A549 (cell line): ENCODE measurements around the gene AFF1. TPM values are rescaled to one million over a fixed set of nuclear protein-coding genes. Genes with fewer than 3 reads are reported as not detected.

Source experiments
- ATAC-seq, 2 experiments: fragments of 200-7000 bp in 1 of 2; fragments of >200 bp in 1 of 2; cut with Nextera tagmentation in 1 of 2; cut with Tn5 transposase in 1 of 2; 3 replicates each; pipeline versions ENCODE4 v1.8.0 to v1.9.1; 2018 to 2020; ENCODE audit warnings: mild to moderate bottlenecking in 1 of 2, moderate library complexity in 1 of 2
- CTCF ChIA-PET: fragments of 300-600 bp; sonication (Branson Sonifier 250); formaldehyde crosslinking; extraction: SDS; loops from one replicate; lab custom pipeline; 2021; ENCODE audit warnings: antibody characterized with exemption, inconsistent platforms; lab: Yijun Ruan, JAX
- POLR2A ChIA-PET: fragments of 350-600 bp; formaldehyde crosslinking; extraction: SDS; loops from one replicate; lab custom pipeline; 2021; ENCODE audit warnings: antibody characterized with exemption, inconsistent platforms; lab: Yijun Ruan, JAX
- DNase-seq, 2 experiments: peaks; one replicate each; pipeline versions ENCODE4 v3.0.0 to v3.0.0-alpha.2; 2011 to 2016; ENCODE audit warnings: low read depth in 1 of 2, low spot score in 1 of 2
- FAIRE-seq: peaks from 2 replicates; lab custom pipeline; 2011; peaks lifted over from hg19 to GRCh38; lab: Jason Lieb, UNC
- H3K27ac ChIP-seq, 2 experiments: fragments of >200 bp; sonication (Bioruptor Twin); formaldehyde crosslinking; 3 replicates each; pipeline ENCODE4 v1.5.1; 2016 to 2017
- H3K4me1 ChIP-seq: fragments of >200 bp; sonication (Bioruptor Twin); formaldehyde crosslinking; 3 replicates; pipeline ENCODE4 v1.6.1; 2016
- H3K4me2 ChIP-seq: fragments of >200 bp; sonication (Bioruptor Twin); formaldehyde crosslinking; 3 replicates; pipeline ENCODE4 v1.6.1; 2016
- H3K4me3 ChIP-seq: fragments of >200 bp; sonication (Bioruptor Twin); formaldehyde crosslinking; 3 replicates; pipeline ENCODE4 v1.5.1; 2016
- H3K9me3 ChIP-seq: fragments of >200 bp; sonication (Bioruptor Twin); formaldehyde crosslinking; 3 replicates; pipeline ENCODE4 v1.6.1; 2016
- BHLHE40 ChIP-seq: IDR thresholded peaks from 2 replicates; pipeline ENCODE4 v1.6.1; 2012; ENCODE audit warnings: low read depth, low read length, inconsistent platforms
- CBX2 ChIP-seq: fragments of 200-600 bp; sonication (generic); IDR thresholded peaks from 2 replicates; pipeline ENCODE4 v1.6.1; 2016; ENCODE audit warnings: low read depth, mild to moderate bottlenecking, borderline replicate concordance
- CBX8 ChIP-seq: fragments of 200-600 bp; sonication (generic); IDR thresholded peaks from 2 replicates; pipeline ENCODE4 v1.6.1; 2016
- CEBPB ChIP-seq, 2 experiments: fragments of >200 bp in 1 of 2; sonication (Bioruptor Twin) in 1 of 2; formaldehyde crosslinking in 1 of 2; IDR thresholded peaks; 2 replicates each; pipeline ENCODE4 v1.6.1; 2012 to 2016
- CHD4 ChIP-seq: fragments of 200-600 bp; sonication (generic); IDR thresholded peaks from 2 replicates; pipeline ENCODE4 v1.6.1; 2016; ENCODE audit warnings: antibody characterized with exemption, mild to moderate bottlenecking, borderline replicate concordance
- ELK1 ChIP-seq: fragments of 150-350 bp; IDR thresholded peaks from 2 replicates; pipeline ENCODE4 v1.6.1; 2014; ENCODE audit warnings: low read depth, mild to moderate bottlenecking, low read length
- EP300 ChIP-seq, 2 experiments: fragments of >200 bp; sonication (Bioruptor Twin); formaldehyde crosslinking; IDR thresholded peaks; 2 replicates in 1 of 2; 3 replicates in 1 of 2; pipeline ENCODE4 v1.6.1; 2016 to 2017
- ESRRA ChIP-seq: fragments of 150-350 bp; IDR thresholded peaks from 2 replicates; pipeline ENCODE4 v1.6.1; 2014; ENCODE audit warnings: mild to moderate bottlenecking, low read length, borderline replicate concordance
- FOSB ChIP-seq: fragments of 250-450 bp; sonication (Bioruptor Pico); IDR thresholded peaks from 2 replicates; pipeline ENCODE4 v1.5.0; 2020; ENCODE audit warnings: mild to moderate bottlenecking, moderate library complexity
- GATA3 ChIP-seq: IDR thresholded peaks from 2 replicates; pipeline ENCODE4 v1.6.1; 2012; ENCODE audit warnings: borderline replicate concordance
- HOXA7 ChIP-seq: fragments of 250-450 bp; sonication (Bioruptor Pico); IDR thresholded peaks from 2 replicates; pipeline ENCODE4 v1.5.0; 2020; ENCODE audit warnings: mild to moderate bottlenecking, moderate library complexity
- JUN ChIP-seq, 2 experiments: fragments of >200 bp; sonication (Bioruptor Twin); formaldehyde crosslinking; IDR thresholded peaks; 2 replicates in 1 of 2; 3 replicates in 1 of 2; pipeline ENCODE4 v1.6.1; 2016 to 2017
- KDM1A ChIP-seq: fragments of 200-600 bp; sonication (generic); IDR thresholded peaks from 2 replicates; pipeline ENCODE4 v1.6.1; 2016; ENCODE audit warnings: low read depth, mild to moderate bottlenecking
- MAFK ChIP-seq: fragments of 450-650 bp; IDR thresholded peaks from 2 replicates; pipeline ENCODE4 v1.6.1; 2014; ENCODE audit not compliant: partially characterized antibody
- NPAS2 ChIP-seq: fragments of 250-450 bp; sonication (Bioruptor Pico); IDR thresholded peaks from 2 replicates; pipeline ENCODE4 v1.8.0; 2022; ENCODE audit warnings: mild to moderate bottlenecking, moderate library complexity, borderline replicate concordance
- NR3C1 ChIP-seq: fragments of >200 bp; sonication (Bioruptor Twin); formaldehyde crosslinking; IDR thresholded peaks from 3 replicates; pipeline ENCODE4 v1.6.1; 2017
- PHF8 ChIP-seq: fragments of 200-600 bp; sonication (generic); IDR thresholded peaks from 2 replicates; pipeline ENCODE4 v1.6.1; 2016; ENCODE audit warnings: low read depth, mild to moderate bottlenecking, antibody characterized with exemption, moderate library complexity, borderline replicate concordance
- POLR2A ChIP-seq: IDR thresholded peaks from 2 replicates; pipeline ENCODE4 v1.6.1; 2012; ENCODE audit warnings: mild to moderate bottlenecking, low read length
- POLR2AphosphoS2 ChIP-seq: conservative IDR thresholded peaks from 2 replicates; pipeline ENCODE4 v1.6.1; 2012; ENCODE audit warnings: low read length, improper control_type of control experiment, inconsistent platforms
- RAD21 ChIP-seq, 2 experiments: fragments of >200 bp in 1 of 2; sonication (Bioruptor Twin) in 1 of 2; formaldehyde crosslinking in 1 of 2; IDR thresholded peaks in 1 of 2; conservative IDR thresholded peaks in 1 of 2; 2 replicates in 1 of 2; 3 replicates in 1 of 2; pipeline ENCODE4 v1.6.1; 2012 to 2018; ENCODE audit warnings: inconsistent platforms in 1 of 2
- RFX5 ChIP-seq: fragments of 450-650 bp; IDR thresholded peaks from 2 replicates; pipeline ENCODE4 v1.7.1; 2014; ENCODE audit warnings: antibody characterized with exemption, mild to moderate bottlenecking, moderate library complexity
- SREBF2 ChIP-seq: fragments of 450-650 bp; IDR thresholded peaks from 2 replicates; pipeline ENCODE4 v1.6.1; 2014; ENCODE audit warnings: mild to moderate bottlenecking, moderate library complexity
- ZSCAN20 ChIP-seq: fragments of 250-450 bp; sonication (Bioruptor Pico); IDR thresholded peaks from 2 replicates; pipeline ENCODE4 v1.8.0; 2022; ENCODE audit warnings: mild to moderate bottlenecking, moderate library complexity
- WGBS: methylation state at CpG from one replicate; pipeline ENCODE4 v1.1.6; 2017; ENCODE audit errors: missing lambda C conversion rate; 5-methylcytosine and 5-hydroxymethylcytosine counted together
- polyA plus RNA-seq, 4 experiments: library from polyadenylated mRNA; depleted of rRNA in 3 of 4; stranded (reverse); fragments of >200 nt; fragmentation: RNase III in 1 of 4; extraction: RNeasy Plus Mini Kit Qiagen cat#74134 plus additional on column Dnase treatment in 1 of 4; gene quantifications; 2 replicates in 3 of 4; 3 replicates in 1 of 4; pipeline ENCODE4 v1.2.3, GENCODE V29; 2011 to 2017
- TF ChIP-seq, protein P1 (sequence below): fragments of 250-450 bp; sonication (Bioruptor Pico); IDR thresholded peaks from 2 replicates; pipeline ENCODE4 v1.5.0; 2021; ENCODE audit warnings: mild to moderate bottlenecking, moderate library complexity, borderline replicate concordance

AFF1 gene
- polyA plus RNA-seq, 2 of the 4 experiments (the other 2 are of a cell fraction), result 13.7 to 15.4 TPM

DNA sequence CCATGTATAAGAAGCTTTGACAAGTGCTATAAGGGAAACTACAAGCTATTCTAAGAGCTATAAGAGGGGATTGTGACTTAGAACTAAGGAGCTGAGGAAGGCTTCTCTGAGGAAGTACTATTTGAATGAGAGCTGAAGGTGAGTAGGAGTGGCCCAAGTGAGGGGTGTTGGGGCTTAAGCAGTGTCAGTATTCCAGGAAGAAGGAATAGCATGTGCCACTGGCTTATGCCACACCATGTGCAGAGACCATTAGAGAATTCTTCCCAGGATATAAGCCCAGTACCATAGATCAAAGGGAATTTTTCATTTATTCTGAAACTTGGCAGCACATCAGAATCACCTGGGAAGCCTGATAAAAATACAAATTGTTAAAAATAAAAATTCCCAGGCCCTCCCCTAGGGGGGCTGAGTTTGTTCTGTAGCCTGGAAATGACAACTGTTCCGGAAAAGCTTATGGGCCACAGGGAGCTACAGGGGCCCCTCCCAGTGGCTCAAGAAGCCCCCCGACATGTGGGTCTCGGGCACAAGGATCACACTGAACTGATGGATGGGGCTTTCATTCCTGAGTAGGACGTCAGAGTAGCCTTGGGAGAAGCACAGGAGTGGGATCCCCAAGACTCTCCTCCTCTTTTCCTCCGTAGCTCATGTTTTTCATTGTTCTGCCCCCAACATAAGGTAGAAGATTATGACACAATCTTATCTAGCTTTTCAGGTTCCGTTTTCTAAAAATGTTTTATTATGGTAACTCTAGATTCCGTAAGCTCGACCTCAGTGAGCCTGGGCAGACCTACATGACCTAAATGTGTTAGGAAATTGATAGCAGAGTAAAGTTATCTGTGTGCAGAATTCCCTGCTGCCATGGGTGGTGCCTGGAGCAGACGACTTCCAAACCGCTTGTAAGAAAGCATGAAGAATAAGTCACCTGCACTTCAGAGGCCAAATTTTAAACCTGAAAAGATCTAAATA is 119.3 kb downstream of the AFF1 start:
- CTCF ChIA-PET, result interaction anchor here (1.0 to 2.1 kb wide), 5 partner anchors 10 to 132 kb away, joined by 3 to 7 read pairs (median 4); no protein-coding TSS in a partner anchor
- peak in 1 of 2 experiments; percentile 35; a peak in 2 of 6 replicates for ATAC-seq
- 85% methylated on average over 10 of the region's 10 CpGs for WGBS
- no peak overlapping the region for H3K4me2 ChIP-seq
- H3K9me3 ChIP-seq, result no peaks in the 10 kb centered on the region
- H3K4me3 ChIP-seq, result no peak overlapping the region
- H3K4me1 ChIP-seq, result peaks cover 20% of the 10 kb centered on the region
- no peak for DNase-seq
- no peak for TF ChIP-seq KDM1A
- no peak for TF ChIP-seq POLR2A
- TF ChIP-seq NR3C1, result no peak
- no peak for TF ChIP-seq SREBF2
- POLR2A ChIA-PET, result no interaction called here
- no peak for FAIRE-seq
- H3K27ac ChIP-seq, result no peak overlapping the region

DNA sequence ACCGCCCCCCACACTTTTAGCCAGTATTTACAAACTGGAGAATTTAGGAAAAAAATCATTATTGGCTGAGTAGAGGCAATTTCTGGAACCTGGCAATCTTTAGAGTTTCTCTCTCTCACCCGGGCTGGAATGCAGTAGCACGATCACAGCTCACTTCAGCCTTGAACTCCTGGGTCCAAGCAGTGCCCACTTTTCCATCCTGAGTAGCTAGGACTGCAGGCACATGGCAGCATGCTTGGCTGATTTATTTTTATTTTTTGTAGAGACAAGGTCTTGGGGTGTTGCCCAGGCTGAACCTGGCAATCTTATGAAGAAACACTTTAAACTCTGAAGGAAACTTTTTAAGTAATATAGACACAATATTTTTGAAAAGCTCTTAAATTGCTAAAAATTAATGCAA is 120.1 kb downstream of the AFF1 start:
- 93% methylated on average over 3 of the region's 3 CpGs for WGBS
- ChIA-PET POLR2A (no interaction called here), CTCF (interaction anchor here (2.0 to 2.1 kb wide), 3 partner anchors 11 to 133 kb away, joined by 4 to 7 read pairs (median 5); no protein-coding TSS in a partner anchor)
- peaks cover 20% of the 10 kb centered on the region for H3K4me1 ChIP-seq
- no peak for ATAC-seq
- no peak overlapping the region; a peak in 1 of 6 replicates for H3K27ac ChIP-seq
- no peak for FAIRE-seq
- DNase-seq, result no peak
- no peak overlapping the region for H3K4me2 ChIP-seq
- no peak overlapping the region for H3K4me3 ChIP-seq
- no peak for TF ChIP-seq NPAS2 (CRISPR knock-in tag)
- no peak for TF ChIP-seq CHD4
- no peaks in the 10 kb centered on the region for H3K9me3 ChIP-seq

DNA sequence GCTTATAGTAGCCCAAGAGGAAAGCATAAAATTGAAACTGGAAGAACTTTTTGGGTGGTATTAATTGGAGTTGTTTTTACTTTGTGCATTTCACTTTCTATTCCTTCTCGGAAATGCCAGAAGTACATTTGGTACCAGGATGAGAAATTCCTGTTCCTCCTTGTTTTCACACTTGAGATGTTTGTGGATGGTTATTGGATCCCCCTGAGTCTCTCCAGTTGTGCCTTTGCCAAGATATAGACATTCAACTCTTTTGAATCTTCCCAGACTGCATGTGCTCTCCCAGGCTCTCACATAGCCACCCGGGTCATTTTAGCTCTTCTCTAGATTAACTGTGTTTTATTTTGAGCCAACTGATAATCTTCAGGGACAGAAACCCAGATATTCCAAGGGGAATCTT is 120.5 kb downstream of the AFF1 start:
- ATAC-seq (no peak), FAIRE-seq (no peak)
- peaks cover 20% of the 10 kb centered on the region for H3K4me1 ChIP-seq
- CTCF ChIA-PET, result interaction anchor here (2.0 to 2.1 kb wide), 3 partner anchors 12 to 133 kb away, joined by 4 to 7 read pairs (median 5); no protein-coding TSS in a partner anchor
- TF ChIP-seq, protein P1, sequence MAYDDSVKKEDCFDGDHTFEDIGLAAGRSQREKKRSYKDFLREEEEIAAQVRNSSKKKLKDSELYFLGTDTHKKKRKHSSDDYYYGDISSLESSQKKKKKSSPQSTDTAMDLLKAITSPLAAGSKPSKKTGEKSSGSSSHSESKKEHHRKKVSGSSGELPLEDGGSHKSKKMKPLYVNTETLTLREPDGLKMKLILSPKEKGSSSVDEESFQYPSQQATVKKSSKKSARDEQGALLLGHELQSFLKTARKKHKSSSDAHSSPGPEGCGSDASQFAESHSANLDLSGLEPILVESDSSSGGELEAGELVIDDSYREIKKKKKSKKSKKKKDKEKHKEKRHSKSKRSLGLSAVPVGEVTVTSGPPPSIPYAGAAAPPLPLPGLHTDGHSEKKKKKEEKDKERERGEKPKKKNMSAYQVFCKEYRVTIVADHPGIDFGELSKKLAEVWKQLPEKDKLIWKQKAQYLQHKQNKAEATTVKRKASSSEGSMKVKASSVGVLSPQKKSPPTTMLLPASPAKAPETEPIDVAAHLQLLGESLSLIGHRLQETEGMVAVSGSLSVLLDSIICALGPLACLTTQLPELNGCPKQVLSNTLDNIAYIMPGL, result no peak
- TF ChIP-seq GATA3, result no peak
- TF ChIP-seq ELK1, result no peak
- no peak for TF ChIP-seq RAD21 (conservative IDR thresholded peaks at IDR 0.05 in 1 of 2, IDR thresholded peaks at IDR 0.05 in 1 of 2)
- no peak for TF ChIP-seq FOSB (CRISPR knock-in tag)
- TF ChIP-seq JUN (IDR thresholded peaks at IDR 0.05), result no peak
- TF ChIP-seq KDM1A, result no peak
- no peak for TF ChIP-seq PHF8
- no peak for TF ChIP-seq ESRRA
- no peak for TF ChIP-seq CEBPB (IDR thresholded peaks at IDR 0.05)
- no peak for TF ChIP-seq ZSCAN20 (CRISPR knock-in tag)
- no peak for TF ChIP-seq CBX8
- TF ChIP-seq EP300 (IDR thresholded peaks at IDR 0.05), result no peak
- no peak for TF ChIP-seq BHLHE40
- no peak for TF ChIP-seq HOXA7
- no peak for TF ChIP-seq MAFK
- no peak for TF ChIP-seq CBX2
- no peak for TF ChIP-seq RFX5
- no peak for TF ChIP-seq POLR2AphosphoS2
- TF ChIP-seq, all 56 proteins: peak for 0
- H3K9me3 ChIP-seq, result no peaks in the 10 kb centered on the region
- POLR2A ChIA-PET, result no interaction called here
- 85% methylated on average over 2 of the region's 2 CpGs for WGBS
- no peak overlapping the region for H3K4me2 ChIP-seq
- no peak for DNase-seq
- H3K4me3 ChIP-seq, result no peak overlapping the region
- H3K27ac ChIP-seq, result no peak overlapping the region
